Neural cell (in vitro differentiated cells): ENCODE data around the gene SRCAP. TPM values are rescaled to one million over a fixed set of nuclear protein-coding genes. Genes with fewer than 3 reads are reported as not detected.

Experiments used
- H2AFZ ChIP-seq: fragments of 200-600, 300-800 bp; sonication (generic), shearing (Covaris generic); 2 replicates; pipeline ENCODE4 v1.6.0; 2014; ENCODE audit warnings: low read depth, mild to moderate bottlenecking, antibody characterized with exemption, low read length, moderate library complexity
- H3F3A ChIP-seq: fragments of 200-600 bp; shearing (Covaris generic); 2 replicates; pipeline ENCODE4 v1.6.1; 2016; ENCODE audit warnings: mild to moderate bottlenecking, moderate library complexity, mixed read lengths, antibody characterized with exemption, low read length; ENCODE audit not compliant: insufficient read depth, poor library complexity, severe bottlenecking
- H3K27ac ChIP-seq: fragments of 200-600, 300-800 bp; sonication (generic), shearing (Covaris generic); 2 replicates; pipeline ENCODE4 v1.5.1; 2014; ENCODE audit warnings: mild to moderate bottlenecking, low read length, moderate library complexity
- H3K27me3 ChIP-seq: fragments of 300-800, 200-600 bp; sonication (generic), shearing (Covaris generic); 2 replicates; pipeline ENCODE4 v1.6.0; 2014; ENCODE audit warnings: mild to moderate bottlenecking, low read depth, low read length, moderate library complexity; ENCODE audit not compliant: insufficient read depth
- H3K36me3 ChIP-seq: fragments of 300-800, 200-600 bp; sonication (generic), shearing (Covaris generic); 2 replicates; pipeline ENCODE4 v1.5.1; 2014; ENCODE audit warnings: mild to moderate bottlenecking, antibody characterized with exemption, low read length, moderate library complexity; ENCODE audit not compliant: insufficient read depth
- H3K4me2 ChIP-seq: fragments of 300-800, 200-600 bp; sonication (generic), shearing (Covaris generic); 2 replicates; pipeline ENCODE4 v1.6.0; 2014; ENCODE audit warnings: mild to moderate bottlenecking, low read length
- H3K4me3 ChIP-seq: fragments of 300-800, 200-600 bp; sonication (generic), shearing (Covaris generic); 2 replicates; pipeline ENCODE4 v1.5.1; 2014; ENCODE audit warnings: mild to moderate bottlenecking, low read length, moderate library complexity
- H3K79me2 ChIP-seq: fragments of 200-600 bp; shearing (Covaris generic); replicated peaks from 2 replicates; pipeline ENCODE4 v1.6.0; 2014; ENCODE audit warnings: mild to moderate bottlenecking, low read length, moderate library complexity; ENCODE audit not compliant: insufficient read depth
- H3K9ac ChIP-seq: fragments of 300-800, 200-600 bp; sonication (generic), shearing (Covaris generic); 2 replicates; pipeline ENCODE4 v1.6.1; 2016; ENCODE audit warnings: mild to moderate bottlenecking, low read length, mixed read lengths
- H3K9me2 ChIP-seq: fragments of 200-600 bp; shearing (Covaris generic); 2 replicates; pipeline ENCODE4 v1.6.1; 2016; ENCODE audit warnings: mild to moderate bottlenecking, low read length, mixed read lengths; ENCODE audit not compliant: insufficient read depth
- H3K9me3 ChIP-seq: fragments of 200-600, 300-800 bp; sonication (generic), shearing (Covaris generic); 2 replicates; pipeline ENCODE4 v1.6.1; 2016; ENCODE audit warnings: mild to moderate bottlenecking, mixed run types, low read length, moderate library complexity, mixed read lengths
- H4K20me1 ChIP-seq: fragments of 200-600 bp; shearing (Covaris generic); 2 replicates; pipeline ENCODE4 v1.6.1; 2016; ENCODE audit warnings: mild to moderate bottlenecking, mixed run types; ENCODE audit not compliant: insufficient read depth
- CTCF ChIP-seq: fragments of 450-650 bp; IDR thresholded peaks from 2 replicates; pipeline ENCODE4 v1.5.1; 2014; ENCODE audit warnings: antibody characterized with exemption, mild to moderate bottlenecking, moderate library complexity; ENCODE audit not compliant: poor library complexity, severe bottlenecking
- EP300 ChIP-seq: fragments of 450-650 bp; conservative IDR thresholded peaks from 2 replicates; pipeline ENCODE4 v1.6.1; 2014; ENCODE audit warnings: antibody characterized with exemption, mild to moderate bottlenecking, moderate library complexity; ENCODE audit not compliant: poor library complexity, severe bottlenecking
- EZH2 ChIP-seq: fragments of 200-600, 300-800 bp; shearing (Covaris generic), sonication (generic); IDR thresholded peaks from 2 replicates; pipeline ENCODE4 v1.6.1; 2014; ENCODE audit warnings: antibody characterized with exemption, low read length, borderline replicate concordance, mild to moderate bottlenecking; ENCODE audit not compliant: insufficient read depth, poor library complexity, severe bottlenecking
- MXI1 ChIP-seq: fragments of 450-650 bp; conservative IDR thresholded peaks from 2 replicates; pipeline ENCODE4 v1.6.1; 2014; ENCODE audit warnings: antibody characterized with exemption, mild to moderate bottlenecking; ENCODE audit not compliant: poor library complexity, severe bottlenecking
- POLR2AphosphoS5 ChIP-seq: IDR thresholded peaks from 2 replicates; pipeline ENCODE4 v1.6.1; 2012
- RAD21 ChIP-seq: fragments of 450-650 bp; conservative IDR thresholded peaks from 2 replicates; pipeline ENCODE4 v1.6.1; 2014; ENCODE audit warnings: antibody characterized with exemption, mild to moderate bottlenecking, moderate library complexity
- REST ChIP-seq: IDR thresholded peaks from 2 replicates; pipeline ENCODE4 v1.6.1; 2012; ENCODE audit warnings: borderline replicate concordance
- SMC3 ChIP-seq: fragments of 450-650 bp; conservative IDR thresholded peaks from 2 replicates; pipeline ENCODE4 v1.6.1; 2014; ENCODE audit warnings: antibody characterized with exemption, mild to moderate bottlenecking, moderate library complexity; ENCODE audit not compliant: poor library complexity
- TAF1 ChIP-seq: IDR thresholded peaks from 2 replicates; pipeline ENCODE4 v1.6.1; 2012; ENCODE audit warnings: low read depth
- polyA plus RNA-seq: library from polyadenylated mRNA; depleted of rRNA; stranded (reverse); fragments of >200 nt; gene quantifications from 2 replicates; pipeline ENCODE4 v1.2.3, GENCODE V29; 2014

The SRCAP gene
- polyA plus RNA-seq, 1 donor from 2014 or later: 0.76 TPM

- H3K36me3 ChIP-seq: no peaks in the 10 kb centered on the region
- H3K9me3 ChIP-seq: no peaks in the 10 kb centered on the region
- H3K79me2 ChIP-seq: peaks cover 25% of the 10 kb centered on the region
- no peak for TF ChIP-seq TAF1
- TF ChIP-seq EP300: no peak
- TF ChIP-seq SMC3: no peak
- TF ChIP-seq POLR2AphosphoS5: no peak
- no peak for TF ChIP-seq REST
- no peak for TF ChIP-seq CTCF
- TF ChIP-seq MXI1: no peak
- TF ChIP-seq RAD21: no peak
- no peak overlapping the region for H3K27ac ChIP-seq
- no peak overlapping the region for H3K4me3 ChIP-seq
- H4K20me1 ChIP-seq: no peaks in the 10 kb centered on the region
- no peaks in the 10 kb centered on the region for H3K27me3 ChIP-seq
- H3K9me2 ChIP-seq: no peaks in the 10 kb centered on the region
- no peaks in the 10 kb centered on the region for H3F3A ChIP-seq
- H3K9ac ChIP-seq: no peak overlapping the region
- no peak overlapping the region for H3K4me2 ChIP-seq
- no peak overlapping the region for H2AFZ ChIP-seq
Observed at GRCh38 chr16:30758988-30759491, 60.1 kb downstream of the SRCAP start.

- H3K4me3 ChIP-seq: peak overlapping the region; percentile 91
- H4K20me1 ChIP-seq: no peaks in the 10 kb centered on the region
- H3F3A ChIP-seq: no peaks in the 10 kb centered on the region
- H3K4me2 ChIP-seq: peak overlapping the region; percentile 78
- TF ChIP-seq CTCF (no peak), TAF1 (no peak), MXI1 (no peak), EP300 (no peak), REST (no peak), EZH2 (no peak)
- no peaks in the 10 kb centered on the region for H3K27me3 ChIP-seq
- no peak overlapping the region for H2AFZ ChIP-seq
- no peak overlapping the region for H3K9ac ChIP-seq
- H3K9me2 ChIP-seq: no peaks in the 10 kb centered on the region
- H3K27ac ChIP-seq: no peak overlapping the region
- H3K79me2 ChIP-seq: peaks cover 26% of the 10 kb centered on the region
- no peaks in the 10 kb centered on the region for H3K36me3 ChIP-seq
- H3K9me3 ChIP-seq: no peaks in the 10 kb centered on the region
Observed at GRCh38 chr16:30760001-30760559, 61.1 kb downstream of the SRCAP start.
